ENCODE measurements around the gene WASHC2A. TPM values are rescaled to one million over a fixed set of nuclear protein-coding genes. Genes with fewer than 3 reads are reported as not detected.
"Not testable (repeated sequence)": the region's sequence is repeated elsewhere in the genome, so short reads cannot be mapped to it uniquely, and the experiment has no call there.

WASHC2A gene
- total and polyA plus RNA-seq, 5 donors from 2014 or later = 10.5 to 65.4 (median 17.2) TPM

DNA sequence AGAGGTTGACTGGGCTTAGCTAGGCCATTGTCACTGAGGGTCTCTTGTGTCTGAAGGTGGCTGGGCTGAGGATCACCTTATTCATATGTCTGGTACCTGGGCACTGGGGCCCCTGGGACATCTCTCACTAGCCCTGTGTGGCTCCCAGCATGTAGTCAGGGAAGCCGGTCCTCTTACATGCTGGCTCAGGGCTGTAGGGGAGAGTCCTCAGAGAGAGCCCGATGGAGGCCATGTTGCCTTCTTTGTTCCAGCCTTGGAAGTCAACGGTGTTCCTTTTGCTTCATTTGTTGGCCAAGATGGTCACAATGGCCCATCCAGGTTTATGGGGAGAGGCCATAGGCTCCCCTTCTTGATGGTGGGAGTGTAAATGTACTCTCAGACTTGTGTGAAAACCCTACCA is 34.0 kb downstream of the WASHC2A start:
- H3K4me3 ChIP-seq (ENCODE audit: low read depth, low read length); H3K27ac ChIP-seq (ENCODE audit: insufficient read depth, low read length, poor library complexity, severe bottlenecking); H3K27me3 ChIP-seq (ENCODE audit: control insufficient read depth, insufficient read depth, low read length); H3K27me3 Mint-ChIP-seq; H3K9me3 Mint-ChIP-seq; H3K9me3 ChIP-seq (ENCODE audit: control insufficient read depth in 2 of 2, low read length in 2 of 2); H3K4me1 ChIP-seq (ENCODE audit: control insufficient read depth, insufficient read depth, low read length, poor library complexity, severe bottlenecking); ATAC-seq (ENCODE audit: low read depth in 2 of 2); H3K4me1 Mint-ChIP-seq; H3K27ac Mint-ChIP-seq; DNase-seq; H3K4me3 Mint-ChIP-seq: not testable (repeated sequence)
- H3K36me3 Mint-ChIP-seq = peaks cover 24% of the 10 kb centered on the region
- peaks cover 13% of the 10 kb centered on the region for H3K36me3 ChIP-seq (ENCODE audit: control insufficient read depth, insufficient read depth, low read length)

GRCh38 chr10:50102267-50102666 is 34.5 kb downstream of the WASHC2A start:
- peaks cover 25% of the 10 kb centered on the region for H3K36me3 Mint-ChIP-seq
- not testable (repeated sequence) for H3K27ac Mint-ChIP-seq; H3K4me1 Mint-ChIP-seq; H3K9me3 ChIP-seq (ENCODE audit: control insufficient read depth in 2 of 2, low read length in 2 of 2); H3K9me3 Mint-ChIP-seq; H3K27me3 ChIP-seq (ENCODE audit: control insufficient read depth, insufficient read depth, low read length); DNase-seq; H3K4me1 ChIP-seq (ENCODE audit: control insufficient read depth, insufficient read depth, low read length, poor library complexity, severe bottlenecking); H3K4me3 ChIP-seq (ENCODE audit: low read depth, low read length); H3K27me3 Mint-ChIP-seq; H3K4me3 Mint-ChIP-seq; ATAC-seq (ENCODE audit: low read depth in 2 of 2); H3K27ac ChIP-seq (ENCODE audit: insufficient read depth, low read length, poor library complexity, severe bottlenecking)
- H3K36me3 ChIP-seq (ENCODE audit: control insufficient read depth, insufficient read depth, low read length) = peaks cover 13% of the 10 kb centered on the region

- H3K27me3 ChIP-seq (ENCODE audit: control insufficient read depth, insufficient read depth, low read length); H3K4me3 ChIP-seq (ENCODE audit: low read depth, low read length); DNase-seq; H3K36me3 ChIP-seq (ENCODE audit: control insufficient read depth, insufficient read depth, low read length); H3K9me3 ChIP-seq (ENCODE audit: control insufficient read depth in 2 of 2, low read length in 2 of 2); H3K4me3 Mint-ChIP-seq; H3K4me1 ChIP-seq (ENCODE audit: control insufficient read depth, insufficient read depth, low read length, poor library complexity, severe bottlenecking); ATAC-seq (ENCODE audit: low read depth in 2 of 2); H3K4me1 Mint-ChIP-seq; H3K27ac ChIP-seq (ENCODE audit: insufficient read depth, low read length, poor library complexity, severe bottlenecking); H3K27me3 Mint-ChIP-seq; H3K9me3 Mint-ChIP-seq; H3K27ac Mint-ChIP-seq: not testable (repeated sequence)
- H3K36me3 Mint-ChIP-seq = peaks cover 19% of the 10 kb centered on the region
These were observed 41.4 kb downstream of the WASHC2A start for GRCh38 chr10:50108999-50109698.

DNA sequence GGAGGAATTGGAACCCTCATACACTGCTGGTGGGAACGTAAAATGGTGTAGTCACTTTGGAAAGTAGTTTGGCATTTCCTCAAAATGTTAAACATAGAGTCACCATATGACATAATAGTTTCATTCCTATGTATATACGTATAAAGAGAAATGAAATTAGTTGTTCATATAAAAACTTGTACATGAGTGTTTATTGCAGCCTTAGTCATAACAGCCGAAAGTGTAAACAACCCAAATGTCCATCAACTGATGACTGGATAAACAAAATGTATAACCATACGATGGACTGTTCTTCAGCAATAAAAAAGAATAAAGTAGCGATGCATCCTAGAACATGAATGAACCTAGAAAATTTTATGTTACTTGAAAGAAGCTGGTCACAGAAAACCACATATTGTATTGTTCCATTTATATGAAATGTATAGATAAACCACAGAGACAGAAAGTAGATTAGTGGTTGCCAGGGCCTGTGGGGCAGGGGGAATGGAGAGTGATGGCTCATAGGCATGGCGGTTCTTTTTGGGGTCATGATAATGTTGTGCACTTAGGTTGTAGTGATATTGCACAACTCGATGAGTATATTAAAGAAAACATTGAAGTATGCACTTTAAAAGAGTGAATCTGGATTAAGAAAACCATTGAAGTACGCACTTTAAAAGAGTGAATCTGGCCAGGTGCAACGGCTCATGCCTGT is 44.8 kb downstream of the WASHC2A start:
- ATAC-seq (ENCODE audit: low read depth in 2 of 2) = not testable (repeated sequence)

DNA sequence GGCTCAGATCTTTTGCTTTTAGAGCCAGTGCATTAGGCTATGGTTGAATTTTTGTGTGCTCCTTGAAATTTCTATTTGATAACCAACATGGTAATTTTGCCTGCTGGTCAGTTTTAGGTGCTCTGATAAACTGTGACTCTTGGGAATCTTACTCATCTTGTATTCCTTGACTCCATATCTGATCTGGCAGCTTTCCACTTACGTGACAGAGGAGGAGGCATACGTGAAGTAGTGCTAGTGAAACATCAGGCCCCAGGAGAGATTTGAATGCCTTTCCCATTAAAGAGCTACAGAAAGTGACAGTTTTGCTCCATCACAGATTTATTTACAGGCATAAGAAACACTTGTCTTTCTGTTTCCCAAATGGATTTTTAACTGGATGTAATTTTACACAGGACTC is 59.0 kb downstream of the WASHC2A start:
- not testable (repeated sequence) for ATAC-seq (ENCODE audit: low read depth in 2 of 2); H3K4me3 Mint-ChIP-seq; H3K9me3 Mint-ChIP-seq; H3K27me3 ChIP-seq (ENCODE audit: control insufficient read depth, insufficient read depth, low read length); DNase-seq; H3K9me3 ChIP-seq (ENCODE audit: control insufficient read depth in 2 of 2, low read length in 2 of 2); H3K4me1 ChIP-seq (ENCODE audit: control insufficient read depth, insufficient read depth, low read length, poor library complexity, severe bottlenecking); H3K4me3 ChIP-seq (ENCODE audit: low read depth, low read length); H3K27me3 Mint-ChIP-seq; H3K4me1 Mint-ChIP-seq; H3K27ac Mint-ChIP-seq; H3K27ac ChIP-seq (ENCODE audit: insufficient read depth, low read length, poor library complexity, severe bottlenecking)
- peaks cover 38% of the 10 kb centered on the region for H3K36me3 Mint-ChIP-seq
- H3K36me3 ChIP-seq (ENCODE audit: control insufficient read depth, insufficient read depth, low read length) = peaks cover 16% of the 10 kb centered on the region

More for the DNA sequence above, 44.8 kb downstream of the WASHC2A start:
- not testable (repeated sequence) for H3K9me3 ChIP-seq (ENCODE audit: control insufficient read depth in 2 of 2, low read length in 2 of 2); H3K4me1 Mint-ChIP-seq; H3K4me3 ChIP-seq (ENCODE audit: low read depth, low read length); H3K36me3 ChIP-seq (ENCODE audit: control insufficient read depth, insufficient read depth, low read length); H3K4me3 Mint-ChIP-seq; H3K27ac ChIP-seq (ENCODE audit: insufficient read depth, low read length, poor library complexity, severe bottlenecking); H3K27me3 Mint-ChIP-seq; H3K4me1 ChIP-seq (ENCODE audit: control insufficient read depth, insufficient read depth, low read length, poor library complexity, severe bottlenecking); H3K27ac Mint-ChIP-seq; DNase-seq; H3K9me3 Mint-ChIP-seq; H3K27me3 ChIP-seq (ENCODE audit: control insufficient read depth, insufficient read depth, low read length)
- peaks cover 19% of the 10 kb centered on the region for H3K36me3 Mint-ChIP-seq

DNA sequence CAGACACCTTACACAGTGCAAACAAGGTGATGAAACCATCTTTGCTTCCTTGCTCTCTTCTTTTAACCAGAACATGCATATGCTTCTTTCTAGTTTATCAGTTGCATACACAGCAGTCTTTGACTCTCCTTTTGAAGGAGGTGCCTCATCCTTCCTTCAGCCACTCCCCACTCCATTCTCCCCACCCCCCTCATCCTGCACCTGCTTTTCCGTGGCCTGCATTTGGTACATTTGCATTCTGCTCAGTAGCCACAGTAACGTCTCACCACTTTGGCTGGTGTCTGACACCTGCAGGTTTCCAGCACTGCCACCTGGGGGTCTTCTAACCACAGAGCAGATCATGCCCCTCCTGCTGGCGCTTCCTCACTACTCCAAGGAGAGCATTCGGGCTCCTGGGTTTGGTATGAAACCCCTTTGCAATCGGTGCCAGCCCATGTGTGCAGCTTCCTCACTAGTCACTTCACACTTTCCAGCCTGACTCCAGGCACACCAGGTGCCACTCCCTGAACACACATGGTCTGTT is 60.1 kb downstream of the WASHC2A start:
- not testable (repeated sequence) for H3K9me3 ChIP-seq (ENCODE audit: control insufficient read depth in 2 of 2, low read length in 2 of 2); H3K4me1 ChIP-seq (ENCODE audit: control insufficient read depth, insufficient read depth, low read length, poor library complexity, severe bottlenecking); H3K27me3 Mint-ChIP-seq; H3K9me3 Mint-ChIP-seq; H3K4me1 Mint-ChIP-seq; H3K27ac ChIP-seq (ENCODE audit: insufficient read depth, low read length, poor library complexity, severe bottlenecking); ATAC-seq (ENCODE audit: low read depth in 2 of 2); H3K4me3 ChIP-seq (ENCODE audit: low read depth, low read length); DNase-seq; H3K27me3 ChIP-seq (ENCODE audit: control insufficient read depth, insufficient read depth, low read length); H3K4me3 Mint-ChIP-seq
- H3K36me3 ChIP-seq (ENCODE audit: control insufficient read depth, insufficient read depth, low read length) = peaks cover 20% of the 10 kb centered on the region
- Mint-ChIP-seq H3K36me3 (peaks cover 46% of the 10 kb centered on the region), H3K27ac (peak overlapping the region in 2 of 3 donors; percentile 20 to 39)

DNA sequence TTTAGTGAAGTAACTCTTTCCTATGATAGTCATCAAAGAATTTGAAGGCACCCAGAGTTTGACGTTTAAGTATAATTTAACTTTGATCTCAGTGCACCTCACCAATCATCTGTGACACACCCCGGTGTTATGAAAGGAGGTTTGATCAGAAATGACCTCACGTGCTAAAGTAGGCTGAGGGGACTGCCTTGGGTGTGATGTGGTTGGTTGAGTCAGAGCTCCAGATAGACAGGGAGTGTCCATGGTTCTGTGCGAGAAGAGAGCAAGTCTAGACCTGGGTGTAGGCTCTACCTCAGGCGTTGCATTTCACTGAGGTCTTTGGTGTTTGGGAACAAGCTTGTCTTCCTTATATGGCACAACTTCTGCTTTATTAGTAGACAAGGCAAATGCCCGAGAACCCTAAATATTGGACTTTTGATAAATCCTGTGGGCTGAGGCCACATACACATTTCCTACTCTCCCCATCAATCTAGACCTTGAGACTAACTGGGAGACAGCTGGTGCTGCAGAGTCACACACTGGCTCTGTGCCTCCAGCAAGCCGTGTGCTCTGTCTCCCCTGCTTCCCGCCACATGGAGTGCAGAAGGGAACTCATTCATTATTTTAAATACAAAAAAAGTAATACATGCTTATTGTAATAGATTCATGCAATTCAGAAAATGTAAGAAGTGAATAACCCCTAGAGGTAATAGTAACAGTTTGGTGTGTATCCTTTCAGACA is 63.7 kb downstream of the WASHC2A start:
- DNase-seq; H3K9me3 ChIP-seq (ENCODE audit: control insufficient read depth in 2 of 2, low read length in 2 of 2); H3K4me3 Mint-ChIP-seq; H3K27me3 Mint-ChIP-seq; ATAC-seq (ENCODE audit: low read depth in 2 of 2); H3K4me3 ChIP-seq (ENCODE audit: low read depth, low read length); H3K27ac Mint-ChIP-seq; H3K9me3 Mint-ChIP-seq; H3K27ac ChIP-seq (ENCODE audit: insufficient read depth, low read length, poor library complexity, severe bottlenecking); H3K4me1 Mint-ChIP-seq; H3K27me3 ChIP-seq (ENCODE audit: control insufficient read depth, insufficient read depth, low read length); H3K4me1 ChIP-seq (ENCODE audit: control insufficient read depth, insufficient read depth, low read length, poor library complexity, severe bottlenecking): not testable (repeated sequence)
- peaks cover 56% of the 10 kb centered on the region for H3K36me3 Mint-ChIP-seq
- H3K36me3 ChIP-seq (ENCODE audit: control insufficient read depth, insufficient read depth, low read length) = peaks cover 16% of the 10 kb centered on the region

Data from CD4-positive, CD25-positive, alpha-beta regulatory T cell (primary cell).